ENCODE measurements around the gene LHX6. TPM values are rescaled to one million over a fixed set of nuclear protein-coding genes. Genes with fewer than 3 reads are reported as not detected.

Gene LHX6
- total RNA-seq, 1 donor from 2014 or later: 0.34 TPM

DNA sequence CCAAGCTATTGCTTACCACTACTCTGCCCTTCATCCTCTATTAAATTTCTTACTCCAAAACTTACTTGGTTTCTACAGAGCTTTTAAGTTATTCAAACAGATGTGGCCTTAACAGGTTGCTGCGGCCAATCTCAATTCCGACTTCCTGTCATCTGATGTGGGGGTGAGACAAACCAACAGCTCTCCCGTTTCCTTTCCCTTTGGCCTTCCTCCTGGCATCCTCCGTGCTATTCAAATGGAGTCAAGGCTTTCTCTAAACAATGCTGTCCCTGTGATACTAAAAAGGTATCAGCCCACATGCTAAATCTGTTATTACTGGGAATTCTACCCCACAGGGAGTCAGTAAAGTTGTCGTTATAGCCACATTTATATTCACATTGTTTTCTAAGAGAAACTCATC, 24.0 kb upstream of the LHX6 start:
- DNase-seq (ENCODE audit: low read depth) (no peak), FAIRE-seq (no peak)

DNA sequence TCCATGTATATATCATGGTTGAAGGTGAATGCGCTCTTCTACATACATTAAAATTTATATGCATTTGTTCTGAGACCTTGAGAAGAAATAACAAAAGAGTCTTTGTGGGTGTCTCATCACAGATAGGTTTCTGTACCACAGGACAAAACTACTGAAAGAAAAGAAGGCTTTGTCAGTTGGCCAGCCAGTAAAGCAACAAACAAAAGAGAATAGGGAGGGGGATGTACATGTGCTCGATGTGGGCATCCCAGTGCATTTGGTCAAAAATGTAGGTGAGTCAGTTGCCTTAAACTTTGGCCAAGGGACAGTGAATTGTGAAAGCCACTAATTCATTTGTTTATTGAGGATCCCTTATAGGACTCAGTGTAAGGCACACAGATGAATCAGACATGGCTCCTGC, 22.6 kb upstream of the LHX6 start:
- no peaks in the 10 kb centered on the region for H3K4me1 ChIP-seq (ENCODE audit: insufficient read depth, low read length)
- H4K20me1 ChIP-seq (ENCODE audit: insufficient read depth, low read length): peaks cover 36% of the 10 kb centered on the region
- Mint-ChIP-seq H3K27me3 (ENCODE audit: low read depth, unreplicated experiment) (no peaks in the 10 kb centered on the region), H3K9me3 (ENCODE audit: unreplicated experiment) (peaks cover 4% of the 10 kb centered on the region), H3K27ac (ENCODE audit: unreplicated experiment) (no peak overlapping the region), H3K4me1 (ENCODE audit: low read depth, unreplicated experiment) (no peaks in the 10 kb centered on the region), H3K4me3 (ENCODE audit: unreplicated experiment) (no peak overlapping the region), H3K36me3 (ENCODE audit: low read depth, unreplicated experiment) (peaks cover 33% of the 10 kb centered on the region)
- peaks cover 9% of the 10 kb centered on the region for H3K79me2 ChIP-seq (ENCODE audit: insufficient read depth, low read length)
- peaks cover 23% of the 10 kb centered on the region for H3K36me3 ChIP-seq (ENCODE audit: insufficient read depth, low read length)
- H3K9ac ChIP-seq (ENCODE audit: low read length): no peak overlapping the region
- no peak overlapping the region for H2AFZ ChIP-seq (ENCODE audit: low read depth, low read length)
- H3K4me2 ChIP-seq (ENCODE audit: low read length): no peak overlapping the region
- no peak for TF ChIP-seq EZH2 (IDR thresholded peaks at IDR 0.05; ENCODE audit: insufficient read depth, low read length)
- TF ChIP-seq, protein P1, sequence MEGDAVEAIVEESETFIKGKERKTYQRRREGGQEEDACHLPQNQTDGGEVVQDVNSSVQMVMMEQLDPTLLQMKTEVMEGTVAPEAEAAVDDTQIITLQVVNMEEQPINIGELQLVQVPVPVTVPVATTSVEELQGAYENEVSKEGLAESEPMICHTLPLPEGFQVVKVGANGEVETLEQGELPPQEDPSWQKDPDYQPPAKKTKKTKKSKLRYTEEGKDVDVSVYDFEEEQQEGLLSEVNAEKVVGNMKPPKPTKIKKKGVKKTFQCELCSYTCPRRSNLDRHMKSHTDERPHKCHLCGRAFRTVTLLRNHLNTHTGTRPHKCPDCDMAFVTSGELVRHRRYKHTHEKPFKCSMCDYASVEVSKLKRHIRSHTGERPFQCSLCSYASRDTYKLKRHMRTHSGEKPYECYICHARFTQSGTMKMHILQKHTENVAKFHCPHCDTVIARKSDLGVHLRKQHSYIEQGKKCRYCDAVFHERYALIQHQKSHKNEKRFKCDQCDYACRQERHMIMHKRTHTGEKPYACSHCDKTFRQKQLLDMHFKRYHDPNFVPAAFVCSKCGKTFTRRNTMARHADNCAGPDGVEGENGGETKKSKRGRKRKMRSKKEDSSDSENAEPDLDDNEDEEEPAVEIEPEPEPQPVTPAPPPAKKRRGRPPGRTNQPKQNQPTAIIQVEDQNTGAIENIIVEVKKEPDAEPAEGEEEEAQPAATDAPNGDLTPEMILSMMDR (IDR thresholded peaks at IDR 0.05; ENCODE audit: insufficient read depth, low read depth, low read length): no peak
- H3K27me3 ChIP-seq (ENCODE audit: insufficient read depth, low read length): no peaks in the 10 kb centered on the region
- H3K4me3 ChIP-seq (ENCODE audit: insufficient read depth, low read depth, low read length): no peak overlapping the region
- no peak overlapping the region for H3K27ac ChIP-seq (ENCODE audit: low read depth, low read length)
- DNase-seq (ENCODE audit: low read depth) (no peak), FAIRE-seq (no peak)
- H3K9me3 ChIP-seq (ENCODE audit: insufficient read depth, low read depth, low read length): no peaks in the 10 kb centered on the region

More for the DNA sequence above, 24.0 kb upstream of the LHX6 start:
- H3K9me3 Mint-ChIP-seq (ENCODE audit: unreplicated experiment): peaks cover 4% of the 10 kb centered on the region
- H3K4me1 Mint-ChIP-seq (ENCODE audit: low read depth, unreplicated experiment): no peaks in the 10 kb centered on the region
- Histone ChIP-seq H3K9ac (ENCODE audit: low read length) (no peak overlapping the region), H3K36me3 (ENCODE audit: insufficient read depth, low read length) (peaks cover 12% of the 10 kb centered on the region), H3K9me3 (ENCODE audit: insufficient read depth, low read depth, low read length) (no peaks in the 10 kb centered on the region), H3K27ac (ENCODE audit: low read depth, low read length) (no peak overlapping the region), H3K4me2 (ENCODE audit: low read length) (no peak overlapping the region), H2AFZ (ENCODE audit: low read depth, low read length) (no peak overlapping the region), H4K20me1 (ENCODE audit: insufficient read depth, low read length) (peaks cover 39% of the 10 kb centered on the region), H3K27me3 (ENCODE audit: insufficient read depth, low read length) (no peaks in the 10 kb centered on the region), H3K4me3 (ENCODE audit: insufficient read depth, low read depth, low read length) (no peak overlapping the region), H3K79me2 (ENCODE audit: insufficient read depth, low read length) (peaks cover 9% of the 10 kb centered on the region), H3K4me1 (ENCODE audit: insufficient read depth, low read length) (no peaks in the 10 kb centered on the region)
- no peak for TF ChIP-seq EZH2 (IDR thresholded peaks at IDR 0.05; ENCODE audit: insufficient read depth, low read length)
- TF ChIP-seq, protein P1 (IDR thresholded peaks at IDR 0.05; ENCODE audit: insufficient read depth, low read depth, low read length): no peak
- H3K4me3 Mint-ChIP-seq (ENCODE audit: unreplicated experiment): no peak overlapping the region
- no peak overlapping the region for H3K27ac Mint-ChIP-seq (ENCODE audit: unreplicated experiment)
- H3K27me3 Mint-ChIP-seq (ENCODE audit: low read depth, unreplicated experiment): no peaks in the 10 kb centered on the region
- H3K36me3 Mint-ChIP-seq (ENCODE audit: low read depth, unreplicated experiment): peaks cover 24% of the 10 kb centered on the region

DNA sequence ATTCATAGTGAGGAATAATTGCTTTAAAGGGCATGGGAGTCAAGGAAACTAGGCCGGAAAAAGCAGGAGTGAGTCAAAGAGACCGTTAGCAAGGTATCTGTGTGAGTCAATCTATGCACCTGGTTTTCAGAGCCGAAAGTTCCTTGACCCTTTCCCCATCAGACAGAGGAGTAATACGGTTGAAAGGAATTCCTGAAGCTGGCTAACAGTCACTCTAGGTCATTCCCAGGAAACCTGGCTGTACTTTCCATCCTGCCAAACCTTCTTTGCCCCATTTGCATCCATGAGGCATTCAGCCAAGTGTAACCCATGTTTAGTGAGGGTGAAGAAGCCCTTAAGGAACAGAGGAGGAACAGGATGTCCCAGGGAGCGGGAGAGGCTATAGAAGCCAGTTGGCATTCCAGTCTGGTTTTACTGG, 19.7 kb upstream of the LHX6 start:
- H4K20me1 ChIP-seq (ENCODE audit: insufficient read depth, low read length): peaks cover 16% of the 10 kb centered on the region
- peaks cover 37% of the 10 kb centered on the region for H3K36me3 ChIP-seq (ENCODE audit: insufficient read depth, low read length)
- no peak overlapping the region for H3K9ac ChIP-seq (ENCODE audit: low read length)
- Mint-ChIP-seq H3K4me3 (ENCODE audit: unreplicated experiment) (no peak overlapping the region), H3K4me1 (ENCODE audit: low read depth, unreplicated experiment) (no peaks in the 10 kb centered on the region), H3K27me3 (ENCODE audit: low read depth, unreplicated experiment) (no peaks in the 10 kb centered on the region), H3K36me3 (ENCODE audit: low read depth, unreplicated experiment) (peaks cover 39% of the 10 kb centered on the region), H3K27ac (ENCODE audit: unreplicated experiment) (no peak overlapping the region), H3K9me3 (ENCODE audit: unreplicated experiment) (peaks cover 3% of the 10 kb centered on the region)
- no peaks in the 10 kb centered on the region for H3K4me1 ChIP-seq (ENCODE audit: insufficient read depth, low read length)
- no peaks in the 10 kb centered on the region for H3K9me3 ChIP-seq (ENCODE audit: insufficient read depth, low read depth, low read length)
- H3K27ac ChIP-seq (ENCODE audit: low read depth, low read length): no peak overlapping the region
- no peak for TF ChIP-seq EZH2 (IDR thresholded peaks at IDR 0.05; ENCODE audit: insufficient read depth, low read length)
- TF ChIP-seq, protein P1 (IDR thresholded peaks at IDR 0.05; ENCODE audit: insufficient read depth, low read depth, low read length): no peak
- H3K27me3 ChIP-seq (ENCODE audit: insufficient read depth, low read length): no peaks in the 10 kb centered on the region
- FAIRE-seq: no peak
- DNase-seq (ENCODE audit: low read depth): no peak
- H3K4me3 ChIP-seq (ENCODE audit: insufficient read depth, low read depth, low read length): no peak overlapping the region
- no peak overlapping the region for H2AFZ ChIP-seq (ENCODE audit: low read depth, low read length)
- no peaks in the 10 kb centered on the region for H3K79me2 ChIP-seq (ENCODE audit: insufficient read depth, low read length)
- no peak overlapping the region for H3K4me2 ChIP-seq (ENCODE audit: low read length)
